SHP77 (cell line): ENCODE data around the gene RHBDL3.
"Not testable (repeated sequence)": the region's sequence is repeated elsewhere in the genome, so short reads cannot be mapped to it uniquely, and the experiment has no call there.

Experiments used
- DNase-seq, 2 experiments: peaks; one replicate each; lab custom pipeline; 2025; lab: John Stamatoyannopoulos, UW

The RHBDL3 gene

GRCh38 chr17:32323811-32324491 is 58.3 kb downstream of the RHBDL3 start:
- peak in 1 of 2 experiments; percentile 19 for DNase-seq

GRCh38 chr17:32327911-32328310 is 62.3 kb downstream of the RHBDL3 start:
- DNase-seq: no peak

- no peak for DNase-seq
Measured at GRCh38 chr17:32330147-32330546, 64.5 kb downstream of the RHBDL3 start.

- DNase-seq: no peak
Measured at GRCh38 chr17:32331243-32332040, 65.8 kb downstream of the RHBDL3 start.

GRCh38 chr17:32333187-32333586 is 67.6 kb downstream of the RHBDL3 start:
- no peak for DNase-seq

- DNase-seq: no peak
Measured at GRCh38 chr17:32335046-32335445, 69.4 kb downstream of the RHBDL3 start.

GRCh38 chr17:32335687-32336086 is 70.1 kb downstream of the RHBDL3 start:
- DNase-seq: no peak

- peak; percentile 18 to 32 for DNase-seq
Measured at GRCh38 chr17:32341141-32341856, 75.7 kb downstream of the RHBDL3 start.

- DNase-seq: peak; percentile 78
Measured at GRCh38 chr17:32341857-32342602, 76.4 kb downstream of the RHBDL3 start, which contains the start of gene C17orf75. TSS of gene C17orf75 (minus strand) at chr17:32342173. CDS start at chr17:32342139, 34 bp downstream.

GRCh38 chr17:32342603-32343325 is 77.1 kb downstream of the RHBDL3 start:
- DNase-seq: peak in 1 of 2 experiments; percentile 18

- DNase-seq: no peak
Measured at GRCh38 chr17:32345951-32346600, 80.4 kb downstream of the RHBDL3 start.

- no peak for DNase-seq
Measured at GRCh38 chr17:32348483-32348800, 82.8 kb downstream of the RHBDL3 start.

GRCh38 chr17:32349503-32349853 is 83.8 kb downstream of the RHBDL3 start:
- DNase-seq: no peak

GRCh38 chr17:32349854-32350665 is 84.4 kb downstream of the RHBDL3 start, which contains the start of gene ZNF207:
TSS of gene ZNF207 (plus strand) at chr17:32350157. CDS start at chr17:32350286, 129 bp downstream.
- peak; percentile 90 to 91 for DNase-seq

- no peak for DNase-seq
Measured at GRCh38 chr17:32350666-32351418, 85.2 kb downstream of the RHBDL3 start.

GRCh38 chr17:32352734-32353133 is 87.1 kb downstream of the RHBDL3 start:
- DNase-seq: not testable (repeated sequence)

- DNase-seq: no peak
Measured at GRCh38 chr17:32355649-32356377, 90.2 kb downstream of the RHBDL3 start.

GRCh38 chr17:32356378-32356743 is 90.7 kb downstream of the RHBDL3 start:
- no peak for DNase-seq

- no peak for DNase-seq
Measured at GRCh38 chr17:32356750-32357149, 91.1 kb downstream of the RHBDL3 start.
